Esophagus (tissue), 2 donors: ENCODE measurements around the gene DES. TPM values are rescaled to one million over a fixed set of nuclear protein-coding genes. Genes with fewer than 3 reads are reported as not detected.

Source experiments
- H3K27ac ChIP-seq, 2 donors: one replicate each; pipeline ENCODE4 v1.5.1; 2013; ENCODE audit warnings: low read depth in 2 of 2, mild to moderate bottlenecking in 2 of 2, inconsistent platforms in 1 of 2, low read length in 1 of 2, moderate library complexity in 1 of 2
- H3K27me3 ChIP-seq, 2 donors: one replicate each; pipeline ENCODE4 v1.6.1; 2013; ENCODE audit warnings: low read length in 2 of 2, control low read depth in 1 of 2, mild to moderate bottlenecking in 1 of 2; ENCODE audit not compliant: insufficient read depth in 2 of 2, control insufficient read depth in 1 of 2
- H3K36me3 ChIP-seq, 2 donors: one replicate each; pipeline ENCODE4 v1.6.1; 2013; ENCODE audit warnings: low read length in 1 of 2; ENCODE audit not compliant: control insufficient read depth in 2 of 2, insufficient read depth in 2 of 2
- H3K4me1 ChIP-seq, 2 donors: one replicate each; pipeline ENCODE4 v1.6.1; 2013; ENCODE audit warnings: low read length in 1 of 2; ENCODE audit not compliant: control insufficient read depth in 2 of 2, insufficient read depth in 2 of 2
- H3K4me3 ChIP-seq, 2 donors: one replicate each; pipeline ENCODE4 v1.5.1; 2013; ENCODE audit warnings: low read length in 2 of 2, mild to moderate bottlenecking in 2 of 2, low read depth in 1 of 2, moderate library complexity in 1 of 2
- H3K9me3 ChIP-seq, 2 donors: one replicate each; pipeline ENCODE4 v1.6.1; 2013; ENCODE audit warnings: mild to moderate bottlenecking in 2 of 2, low read depth in 1 of 2, low read length in 1 of 2, moderate library complexity in 1 of 2; ENCODE audit not compliant: control insufficient read depth in 2 of 2, insufficient read depth in 1 of 2
- WGBS, 2 donors: extraction: QIAGEN DNeasy Blood & Tissue Kit; methylation state at CpG; one replicate each; pipeline ENCODE4 v1.1.7; 2013; 5-methylcytosine and 5-hydroxymethylcytosine counted together
- polyA plus RNA-seq, 2 donors: library from polyadenylated mRNA; stranded (reverse); fragments of 200-250 nt; gene quantifications; one replicate each; pipeline ENCODE4 v1.2.3, GENCODE V29; 2013
- donor health status: healthy with polysubstance abuse.
- donor health status: Bipolar disorder and iron deficiency.

DES gene
- polyA plus RNA-seq, 2 donors = 672 to 686 TPM

- no peaks in the 10 kb centered on the region for H3K36me3 ChIP-seq
- H3K4me3 ChIP-seq = no peak overlapping the region
- WGBS, 2 donors = 31 to 35% methylated on average over 14 of the region's 14 CpGs
These were observed 57.8 kb downstream of the DES start for GRCh38 chr2:219475697-219476651.

More at GRCh38 chr2:219475697-219476651, 57.8 kb downstream of the DES start:
- H3K9me3 ChIP-seq = no peaks in the 10 kb centered on the region
- no peak overlapping the region for H3K27ac ChIP-seq
- peaks cover 0 to 4% of the 10 kb centered on the region in 2 donors for H3K4me1 ChIP-seq
- no peaks in the 10 kb centered on the region for H3K27me3 ChIP-seq

Other genes starting within 250 kb of the DES start
- 1 to 10 TPM; 1.2 to 3.4 TPM for gene SLC23A3, start 248.3 kb upstream of the DES start, polyA plus RNA-seq
- 10 to 100 TPM; 39.5 to 50.6 TPM for gene CNPPD1, start 241.5 kb upstream of the DES start, polyA plus RNA-seq
- 10 to 100 TPM; 28.4 to 38.6 TPM for gene RETREG2, start 240.1 kb upstream of the DES start, polyA plus RNA-seq
- 10 to 100 TPM; 45.2 to 53.6 TPM for gene ZFAND2B, start 211.6 kb upstream of the DES start, polyA plus RNA-seq
- gene ABCB6, start 199.4 kb upstream of the DES start, polyA plus RNA-seq = 10 to 100 TPM; 24.5 to 45.2 TPM
- 10 to 100 TPM; 20.8 to 28.4 TPM for gene ATG9A, start 188.7 kb upstream of the DES start, polyA plus RNA-seq
- gene ANKZF1, start 188.6 kb upstream of the DES start, polyA plus RNA-seq = 10 to 100 TPM; 20.4 to 40.7 TPM
- gene GLB1L, start 172.9 kb upstream of the DES start, polyA plus RNA-seq = 1 to 10 TPM; 1.6 to 1.9 TPM
- 10 to 100 TPM; 20.4 to 33.3 TPM for gene STK16, start 172.9 kb upstream of the DES start, polyA plus RNA-seq
- gene TUBA4B, start 165.1 kb upstream of the DES start, polyA plus RNA-seq = under 1 TPM in 1 of 2 donors, not detected in 1; 0.02 TPM
- gene TUBA4A, start 164.5 kb upstream of the DES start, polyA plus RNA-seq = 100 to 1,000 TPM in 1 of 2 donors, 10 to 100 TPM in 1; 89.0 to 161 TPM
- gene DNAJB2, start 139.0 kb upstream of the DES start, polyA plus RNA-seq = 10 to 100 TPM; 42.4 to 47.8 TPM
- under 1 TPM; 0.02 to 0.14 TPM for gene PTPRN, start 109.0 kb upstream of the DES start, polyA plus RNA-seq
- gene RESP18, start 85.6 kb upstream of the DES start, polyA plus RNA-seq = not detected
- 10 to 100 TPM; 46.2 to 49.6 TPM for gene DNPEP, start 30.5 kb upstream of the DES start, polyA plus RNA-seq
- gene SPEG, start 16.5 kb downstream of the DES start, polyA plus RNA-seq = 10 to 100 TPM; 22.3 to 37.7 TPM
- 10 to 100 TPM; 18.4 to 25.5 TPM for gene GMPPA, start 80.5 kb downstream of the DES start, polyA plus RNA-seq
- under 1 TPM; 0.01 to 0.02 TPM for gene ASIC4, start 96.1 kb downstream of the DES start, polyA plus RNA-seq
- gene CHPF, start 125.4 kb downstream of the DES start, polyA plus RNA-seq = 10 to 100 TPM; 10.1 to 20.2 TPM
- 1 to 10 TPM; 1.6 to 1.7 TPM for gene TMEM198, start 125.7 kb downstream of the DES start, polyA plus RNA-seq
- gene OBSL1, start 153.2 kb downstream of the DES start, polyA plus RNA-seq = 10 to 100 TPM; 19.9 to 28.6 TPM
- under 1 TPM; 0.24 to 0.71 TPM for gene INHA, start 153.9 kb downstream of the DES start, polyA plus RNA-seq
- 10 to 100 TPM; 17.0 to 25.5 TPM for gene STK11IP, start 179.5 kb downstream of the DES start, polyA plus RNA-seq
- gene SLC4A3, start 209.3 kb downstream of the DES start, polyA plus RNA-seq = 1 to 10 TPM; 2.0 to 2.5 TPM